Epidermal melanocyte (primary cell): ENCODE measurements around the gene RPAP2.
"Not testable (repeated sequence)": the region's sequence is repeated elsewhere in the genome, so short reads cannot be mapped to it uniquely, and the experiment has no call there.

Experiments used
- DNase-seq: peaks from one replicate; pipeline ENCODE4 v3.0.0; 2011; ENCODE audit warnings: low spot score; ENCODE audit not compliant: insufficient read length

RPAP2 gene

GRCh38 chr1:92323473-92324453, 24.9 kb downstream of the RPAP2 start:
- no peak for DNase-seq

- DNase-seq: no peak
Measured at GRCh38 chr1:92324784-92325183, 25.9 kb downstream of the RPAP2 start.

- DNase-seq: no peak
Measured at GRCh38 chr1:92326681-92327080, 27.8 kb downstream of the RPAP2 start.

- no peak for DNase-seq
Measured at GRCh38 chr1:92327794-92328193, 28.9 kb downstream of the RPAP2 start.

- DNase-seq: no peak
Measured at GRCh38 chr1:92329347-92330129, 30.7 kb downstream of the RPAP2 start.

GRCh38 chr1:92333668-92334067, 34.8 kb downstream of the RPAP2 start:
- DNase-seq: no peak

GRCh38 chr1:92340154-92340553, 41.3 kb downstream of the RPAP2 start:
- no peak for DNase-seq

GRCh38 chr1:92342401-92342800, 43.5 kb downstream of the RPAP2 start:
- DNase-seq: no peak

GRCh38 chr1:92343061-92343460, 44.2 kb downstream of the RPAP2 start:
- DNase-seq: no peak

GRCh38 chr1:92346866-92347640, 48.2 kb downstream of the RPAP2 start:
- DNase-seq: no peak

GRCh38 chr1:92352856-92353255, 54.0 kb downstream of the RPAP2 start:
- no peak for DNase-seq

GRCh38 chr1:92354259-92354658, 55.4 kb downstream of the RPAP2 start:
- no peak for DNase-seq

- DNase-seq: no peak
Measured at GRCh38 chr1:92356956-92357355, 58.1 kb downstream of the RPAP2 start.

- DNase-seq: not testable (repeated sequence)
Measured at GRCh38 chr1:92359382-92359781, 60.5 kb downstream of the RPAP2 start.

- DNase-seq: no peak
Measured at GRCh38 chr1:92359986-92360385, 61.1 kb downstream of the RPAP2 start.

- no peak for DNase-seq
Measured at GRCh38 chr1:92362970-92363369, 64.1 kb downstream of the RPAP2 start.

GRCh38 chr1:92363401-92363800, 64.5 kb downstream of the RPAP2 start:
- DNase-seq: no peak

GRCh38 chr1:92365378-92366039, 66.7 kb downstream of the RPAP2 start:
- DNase-seq: no peak

- DNase-seq: no peak
Measured at GRCh38 chr1:92366040-92366395, 67.2 kb downstream of the RPAP2 start.

GRCh38 chr1:92367496-92367895, 68.6 kb downstream of the RPAP2 start:
- no peak for DNase-seq

- no peak for DNase-seq
Measured at GRCh38 chr1:92372164-92372563, 73.3 kb downstream of the RPAP2 start.
